Embryonic facial prominence (tissue), 1 donor: Measurements from ENCODE around the gene RNF13.
"Not testable (repeated sequence)": the region's sequence is repeated elsewhere in the genome, so short reads cannot be mapped to it uniquely, and the experiment has no call there.

ENCODE experiments used
- DNase-seq: peaks from one replicate; pipeline ENCODE4 v3.0.0-alpha.2; 2016; ENCODE audit errors: extremely low spot score

The RNF13 gene

DNA sequence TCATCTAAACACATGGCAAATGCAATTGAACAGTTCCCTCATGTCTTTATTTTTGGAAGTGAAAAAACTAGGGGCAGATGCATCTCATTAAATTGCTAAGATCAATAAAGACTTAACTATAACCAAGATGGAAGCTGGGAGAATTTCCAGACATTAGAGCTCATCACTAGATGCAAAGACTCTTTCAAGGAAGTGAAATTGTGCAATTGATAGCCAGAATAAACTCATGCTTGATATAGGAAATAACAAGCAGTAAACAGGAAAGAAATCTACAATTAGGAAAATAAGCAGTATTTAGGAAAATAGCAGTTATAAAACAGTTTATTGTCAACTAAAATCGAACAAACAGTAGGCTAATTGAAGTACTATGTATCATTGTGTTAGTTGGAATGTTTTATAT, 11.8 kb upstream of the RNF13 start:
- DNase-seq: no peak

DNA sequence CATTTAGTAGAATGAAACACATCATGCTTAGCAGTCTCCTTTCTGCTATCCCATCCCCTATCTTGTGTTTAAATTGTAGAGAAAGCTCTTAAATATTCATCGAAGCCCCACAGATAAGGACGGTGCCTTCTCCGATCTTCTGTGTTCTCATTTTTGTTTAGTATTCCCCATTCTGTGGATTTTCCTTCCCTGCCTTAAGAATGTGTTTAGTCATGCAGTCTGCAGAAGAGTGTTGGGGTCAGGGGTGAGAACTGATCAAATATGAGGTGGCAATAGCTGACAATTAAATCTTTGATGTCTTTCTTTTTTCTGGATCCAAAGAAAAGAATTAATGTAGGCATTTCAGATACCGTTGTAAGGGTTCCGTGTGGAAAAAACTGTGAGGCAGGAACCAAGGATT, 11.4 kb upstream of the RNF13 start:
- DNase-seq: no peak

DNA sequence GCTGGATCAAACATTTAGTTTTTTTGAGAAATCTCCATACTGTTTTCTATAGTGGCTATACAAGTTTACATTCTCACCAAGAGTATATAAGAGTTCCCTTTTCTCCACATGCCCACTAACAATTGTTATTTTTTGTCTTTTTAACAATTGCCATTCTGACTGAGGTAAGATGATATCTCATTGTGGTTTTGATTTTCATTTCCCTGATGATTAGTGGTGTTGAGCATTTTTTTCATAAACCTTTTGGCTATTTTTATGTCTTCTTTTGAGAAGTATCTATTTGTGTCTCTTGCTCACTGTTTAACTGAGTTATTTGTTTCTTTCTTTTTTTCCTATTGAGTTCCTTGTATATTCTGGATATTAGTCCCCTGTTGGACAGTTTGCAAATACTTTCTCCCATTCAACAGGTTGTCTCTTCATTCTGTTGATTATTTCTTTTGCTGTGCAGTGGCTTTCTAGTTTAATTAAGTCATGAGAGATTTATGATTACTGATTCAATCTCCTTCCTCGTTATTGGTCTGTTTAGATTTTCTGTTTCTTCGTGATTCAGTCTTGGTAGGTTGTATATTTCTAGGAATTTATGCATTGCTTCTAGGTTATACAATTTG, 6.7 kb upstream of the RNF13 start:
- DNase-seq: no peak

DNA sequence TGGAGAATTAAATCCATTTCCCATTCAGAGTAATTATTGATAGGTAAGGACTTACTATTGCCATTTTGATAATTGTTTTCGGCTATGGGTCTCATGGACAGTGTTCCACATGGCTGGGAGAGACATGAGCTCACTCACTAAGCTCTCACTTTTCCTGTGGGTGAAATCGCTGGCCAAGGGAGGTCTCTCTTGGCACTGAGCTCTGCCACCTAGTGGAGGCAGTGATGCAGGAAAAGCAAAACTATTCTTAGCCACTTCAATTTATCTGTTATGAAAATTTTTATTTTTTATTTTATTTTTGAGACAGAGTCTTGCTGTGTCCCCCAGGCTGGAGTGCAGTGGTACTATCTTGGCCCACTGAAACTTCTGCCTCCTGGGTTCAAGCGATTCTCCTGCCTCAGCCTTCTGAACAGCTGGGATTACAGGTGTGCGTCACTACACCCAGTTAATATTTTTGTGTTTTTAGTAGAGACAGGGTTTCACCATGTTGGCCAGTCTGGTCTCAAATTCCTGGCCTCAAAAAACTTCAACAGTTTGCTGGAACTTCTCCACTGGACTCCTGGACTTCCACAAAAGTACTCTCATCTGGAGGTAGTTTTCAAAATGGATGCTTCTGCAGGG, 4.7 kb upstream of the RNF13 start:
- peak; percentile 28 for DNase-seq

DNA sequence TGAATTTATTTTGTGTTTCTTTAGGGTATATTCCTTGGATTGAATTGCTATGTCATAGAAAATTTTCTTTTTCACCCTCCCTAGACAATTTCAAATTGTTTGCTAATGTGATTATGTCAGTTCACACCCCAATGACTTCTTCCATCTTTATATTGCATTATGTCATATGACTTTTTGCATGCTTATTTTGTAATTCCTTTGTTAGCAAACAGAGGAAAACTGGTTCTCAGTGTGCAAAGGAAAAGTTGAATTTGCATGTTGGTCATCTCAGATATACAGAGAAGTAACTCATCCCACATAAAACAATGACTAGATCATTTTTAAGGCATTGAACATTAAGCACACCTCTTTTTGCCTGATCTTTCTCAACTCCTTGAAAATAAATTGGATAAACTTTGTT, 3.3 kb upstream of the RNF13 start:
- DNase-seq: no peak

DNA sequence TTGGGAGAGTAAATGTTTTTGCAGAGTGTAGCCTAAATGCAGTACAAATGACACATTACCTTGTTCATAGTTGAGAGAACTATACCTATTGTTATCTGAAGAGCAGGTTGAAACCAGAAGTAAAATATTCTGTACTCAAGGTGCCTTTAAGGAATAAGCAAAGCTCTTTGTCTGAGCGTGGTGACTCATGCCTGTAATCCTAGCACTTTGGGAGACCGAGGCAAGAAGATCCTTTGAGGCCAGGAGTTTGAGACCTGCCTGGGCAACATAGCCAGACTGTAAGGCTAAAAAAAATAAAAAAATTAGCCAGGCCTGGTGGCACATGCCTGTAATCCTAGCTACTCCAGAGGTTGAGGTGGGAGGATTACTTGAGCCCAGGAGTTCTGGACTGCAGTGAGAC, 2.2 kb upstream of the RNF13 start:
- no peak for DNase-seq

DNA sequence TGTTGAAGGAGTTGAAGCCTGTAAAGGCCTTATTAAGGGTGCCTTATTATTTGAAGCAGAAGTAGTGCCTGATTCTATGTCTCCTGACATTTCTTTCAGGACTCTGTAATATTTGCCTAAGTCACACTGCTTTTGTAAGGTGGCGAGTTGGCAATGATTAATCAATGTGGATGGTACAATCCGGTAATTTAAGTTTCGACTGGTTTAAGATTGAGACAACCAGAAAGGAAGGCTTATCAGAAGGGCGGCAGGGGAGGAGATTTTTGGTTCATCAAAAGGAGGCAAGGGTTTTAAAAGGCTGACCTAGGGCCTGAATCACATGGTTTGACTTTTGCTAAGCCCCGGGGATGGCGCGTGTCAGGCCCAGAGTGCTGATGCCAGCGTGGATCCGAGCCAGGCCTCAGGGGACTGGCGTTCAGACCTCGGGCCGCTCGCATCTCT, 830 bp upstream of the RNF13 start:
- no peak for DNase-seq

DNA sequence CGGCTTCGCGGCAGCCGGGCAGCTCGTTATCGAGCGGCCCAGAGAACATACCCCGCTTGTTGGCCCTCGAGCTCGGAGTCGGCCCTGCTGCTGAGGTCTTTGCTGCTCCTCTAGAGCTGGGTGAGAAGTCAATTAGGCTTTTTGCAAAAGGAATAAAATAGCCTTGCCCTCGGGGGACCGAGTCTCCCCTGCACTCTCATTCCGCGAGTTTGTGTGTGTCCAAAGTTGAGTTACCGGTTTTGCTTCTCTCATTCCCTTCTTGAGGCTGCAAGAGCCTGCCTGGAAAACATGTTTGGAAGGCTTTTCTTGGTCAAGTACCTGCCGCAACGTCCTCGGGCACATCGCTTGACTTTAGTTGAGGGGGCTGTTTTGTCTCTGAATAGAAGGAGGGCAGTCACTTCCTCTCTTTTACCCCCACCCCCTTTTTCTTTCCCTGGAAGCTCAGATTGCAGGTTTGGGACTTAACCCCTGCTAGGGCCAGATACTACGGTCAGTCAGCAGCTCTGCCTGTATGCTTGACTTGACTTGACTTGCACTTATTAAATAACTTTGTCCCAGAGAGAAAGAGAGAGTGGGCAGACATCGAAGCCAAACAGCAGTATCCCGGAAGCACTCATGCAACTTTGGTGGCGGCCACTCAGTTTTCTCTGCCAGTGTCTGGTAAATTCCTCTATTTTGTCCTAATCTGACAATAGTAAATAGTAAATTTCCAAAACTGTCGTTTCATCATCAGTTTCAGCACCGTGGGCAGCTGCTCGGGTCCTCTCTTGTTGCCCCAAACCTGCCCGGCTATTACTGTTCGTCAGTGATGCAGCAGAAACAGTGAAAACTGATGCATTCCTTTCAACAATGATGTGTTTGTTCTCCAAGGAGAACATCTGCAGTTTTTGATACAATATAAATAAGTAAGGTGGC, 609 bp downstream of the RNF13 start:
- no peak for DNase-seq

DNA sequence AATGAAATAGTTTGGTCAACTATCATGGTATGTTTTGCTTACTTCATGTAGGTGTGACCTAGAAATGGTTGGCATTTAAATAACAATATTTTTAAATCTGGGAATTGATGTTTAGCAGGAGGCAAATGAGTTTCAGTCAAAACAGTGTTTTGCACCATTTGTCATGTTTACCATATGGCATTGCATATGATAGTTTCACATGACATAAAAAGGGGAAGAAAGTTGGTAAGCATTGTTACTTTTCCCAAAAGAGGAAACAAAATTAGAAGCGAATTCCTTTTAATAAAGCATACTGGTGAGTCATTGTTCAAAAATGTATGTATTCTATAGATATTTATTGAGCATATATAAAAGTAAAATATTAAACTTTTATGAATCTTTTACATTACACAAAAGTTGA, 2.3 kb downstream of the RNF13 start:
- DNase-seq: no peak

DNA sequence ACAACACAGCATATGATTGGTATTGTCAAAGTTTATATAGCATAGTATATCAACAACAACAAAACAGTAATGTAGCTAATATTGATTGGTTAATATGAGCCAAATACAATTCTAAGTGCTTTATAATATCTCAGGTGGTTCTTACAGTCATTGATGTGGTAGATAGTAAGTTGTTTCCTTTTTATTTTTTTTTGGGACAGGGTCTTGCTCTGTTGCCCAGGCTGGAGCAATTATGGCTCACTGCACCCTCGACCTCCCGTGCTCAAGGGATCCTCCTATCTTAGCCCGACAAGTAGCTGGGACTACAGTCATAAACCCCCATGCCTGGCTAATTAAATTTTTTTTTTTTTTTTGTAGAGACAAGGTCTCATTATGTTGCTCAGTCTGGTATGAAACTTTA, 2.7 kb downstream of the RNF13 start:
- DNase-seq: no peak

DNA sequence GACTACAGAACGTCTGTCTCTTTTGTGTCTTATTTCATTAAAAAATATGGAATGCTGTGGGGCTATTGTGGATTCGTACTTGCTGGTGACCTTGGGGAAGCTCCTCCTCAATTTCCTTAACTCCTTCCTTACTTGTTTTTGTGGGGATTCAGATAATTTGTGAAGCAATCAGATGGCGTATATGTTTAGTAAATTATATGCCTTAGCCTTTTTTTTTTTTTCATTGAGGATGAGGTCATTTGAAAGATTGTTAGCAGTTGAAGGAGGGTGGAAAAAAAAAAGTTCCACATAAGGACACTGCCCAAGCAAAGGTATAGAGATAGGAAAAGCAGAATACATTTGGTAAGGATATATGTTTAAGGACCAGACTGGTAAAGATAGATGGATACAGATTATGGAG, 3.3 kb downstream of the RNF13 start:
- no peak for DNase-seq

DNA sequence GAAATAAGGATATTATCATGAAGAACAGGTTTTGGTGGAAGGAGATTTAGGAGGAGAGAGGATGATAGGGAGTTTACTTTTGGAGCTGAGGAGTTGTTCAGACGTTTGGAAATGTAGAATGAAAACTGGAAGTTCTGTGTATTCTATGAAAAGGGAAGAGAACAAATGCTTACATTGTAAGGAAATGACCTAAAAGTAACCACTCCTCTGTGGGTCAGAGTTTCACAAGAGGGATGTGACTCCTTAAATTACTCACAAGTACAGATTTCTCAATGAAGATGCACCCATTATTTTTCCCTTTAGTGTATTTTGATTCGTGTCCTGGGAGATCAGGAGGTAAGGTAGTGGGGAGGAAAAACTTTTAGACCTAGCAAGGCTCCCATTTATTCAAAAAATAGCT, 4.0 kb downstream of the RNF13 start:
- no peak for DNase-seq

DNA sequence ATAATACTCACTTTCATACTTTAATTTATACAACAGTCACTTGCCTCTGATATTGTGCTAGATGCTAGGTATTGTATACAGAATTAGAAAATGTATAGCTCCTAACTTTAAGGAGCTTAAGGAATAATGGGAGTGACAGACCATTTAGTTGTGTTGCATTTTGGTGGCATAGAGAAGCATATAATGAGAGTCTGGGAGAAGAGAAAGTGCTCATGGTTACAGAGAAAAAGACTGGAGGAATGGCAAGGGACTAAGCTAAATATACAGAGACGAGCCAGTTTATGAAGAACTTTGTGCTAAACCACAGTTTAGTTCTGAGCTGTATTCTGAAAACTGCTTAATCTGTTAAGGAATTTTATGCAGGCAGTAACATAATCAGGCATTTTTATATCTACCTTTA, 6.4 kb downstream of the RNF13 start:
- DNase-seq: no peak

DNA sequence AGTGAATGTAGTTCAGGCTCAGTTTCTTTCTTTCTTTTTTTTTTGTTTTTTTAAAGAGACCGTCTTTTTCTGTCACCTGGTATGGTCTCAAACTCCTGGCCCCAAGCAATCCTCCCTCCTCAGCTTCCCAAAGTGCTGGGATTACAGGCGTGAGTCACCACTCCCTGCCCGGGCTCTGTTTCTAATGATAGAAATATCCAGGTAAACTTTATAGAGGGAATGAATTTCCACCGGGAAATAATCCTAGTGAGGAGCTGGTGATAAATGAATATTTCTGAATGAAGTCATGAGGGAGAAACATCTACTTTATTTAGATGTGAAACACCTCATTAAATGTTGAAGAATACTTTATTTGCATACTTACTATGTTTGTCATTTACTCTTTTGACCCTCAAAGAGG, 7.2 kb downstream of the RNF13 start:
- DNase-seq: no peak

DNA sequence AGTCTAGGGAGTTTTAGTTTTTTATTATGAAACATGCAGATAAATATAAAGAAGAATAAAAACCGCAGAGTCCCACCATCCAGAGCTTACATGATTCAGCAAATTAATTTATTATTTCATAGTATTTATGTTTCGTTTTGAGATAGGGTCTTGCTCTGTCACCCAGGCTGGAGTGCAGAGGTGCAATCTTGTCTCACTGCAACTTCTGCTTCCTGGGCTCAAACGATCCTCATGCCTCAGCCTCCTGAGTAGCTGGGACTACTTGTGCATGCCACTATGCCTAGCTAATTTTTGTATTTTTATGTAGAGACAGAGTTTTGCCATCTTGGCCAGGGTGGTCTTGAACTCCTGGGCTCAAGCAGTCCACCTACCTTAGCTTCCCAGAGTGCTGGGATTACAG, 13.6 kb downstream of the RNF13 start:
- DNase-seq: no peak

DNA sequence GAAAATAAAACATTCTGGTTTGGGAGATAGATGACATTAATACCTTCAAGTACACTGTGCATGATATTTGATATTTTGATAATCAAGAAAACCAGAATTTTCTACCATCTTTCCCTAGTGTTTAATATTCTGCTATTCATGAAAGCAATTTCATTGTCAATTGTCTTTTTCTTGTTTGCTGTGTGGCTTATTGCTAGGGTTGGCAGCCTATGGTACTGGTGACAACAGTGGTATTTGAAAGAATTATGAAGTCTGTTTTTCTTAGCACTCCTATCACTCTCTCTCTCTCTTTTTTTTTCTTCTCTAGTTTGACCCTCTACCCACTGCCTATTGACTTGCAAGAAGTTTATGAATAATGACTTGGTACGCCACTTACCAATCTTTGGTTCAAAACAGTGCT, 15.4 kb downstream of the RNF13 start:
- DNase-seq: no peak

DNA sequence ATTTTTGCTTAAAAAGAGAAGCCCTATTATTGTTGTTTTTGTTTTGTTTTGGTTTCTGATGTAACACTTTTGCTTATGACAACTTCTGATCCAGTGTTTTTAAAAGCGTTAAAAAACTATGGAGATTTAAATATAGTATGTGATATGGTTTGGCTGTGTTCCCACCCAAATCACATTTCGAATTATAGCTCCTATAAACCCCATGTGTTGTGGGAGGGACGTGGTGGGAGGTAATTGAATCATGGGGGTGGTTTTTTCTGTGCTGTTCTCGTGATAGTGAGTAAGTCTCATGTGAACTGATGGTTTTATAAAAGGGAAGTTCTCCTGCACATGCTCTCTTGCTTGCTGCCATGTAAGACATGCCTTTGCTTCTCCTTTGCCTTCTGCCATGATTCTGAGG, 16.6 kb downstream of the RNF13 start:
- DNase-seq: not testable (repeated sequence)

DNA sequence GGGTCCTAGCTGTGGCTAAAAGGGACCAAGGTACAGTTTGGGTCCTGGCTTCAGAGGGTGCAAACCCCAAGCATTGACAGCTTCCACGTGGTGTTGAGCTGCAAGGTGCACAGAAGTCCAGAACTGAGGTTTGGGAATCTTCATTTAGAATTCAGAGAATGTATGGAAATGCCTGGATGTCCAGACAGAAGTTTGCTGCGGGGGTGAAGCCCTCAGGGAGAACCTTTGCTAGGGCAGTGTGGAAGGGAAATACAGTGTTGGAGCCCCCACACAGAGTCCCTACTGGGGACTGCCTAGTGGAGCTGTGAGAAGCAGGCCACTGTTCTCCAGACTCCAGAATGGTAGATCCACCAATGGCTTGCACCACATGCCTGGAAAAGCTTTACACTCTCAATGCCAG, 17.9 kb downstream of the RNF13 start:
- no peak for DNase-seq

DNA sequence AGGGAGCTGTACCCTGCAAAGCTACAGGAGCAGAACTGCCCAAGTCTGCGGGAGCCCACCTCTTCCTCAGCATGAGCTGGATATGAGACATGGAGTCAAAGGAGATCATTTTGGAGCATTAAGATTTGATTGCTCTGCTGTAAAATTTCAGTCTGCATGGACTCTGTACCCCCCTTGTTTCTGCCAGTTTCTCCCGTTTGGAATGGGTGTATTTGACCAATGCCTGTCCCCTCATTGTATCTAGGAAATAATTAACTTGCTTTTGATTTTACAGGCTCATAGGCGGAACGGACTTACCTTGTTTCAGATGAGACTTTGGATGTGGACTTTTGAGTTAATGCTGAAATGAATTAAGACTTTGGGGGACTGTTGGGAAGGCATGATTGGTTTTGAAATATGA, 18.3 kb downstream of the RNF13 start:
- DNase-seq: no peak

DNA sequence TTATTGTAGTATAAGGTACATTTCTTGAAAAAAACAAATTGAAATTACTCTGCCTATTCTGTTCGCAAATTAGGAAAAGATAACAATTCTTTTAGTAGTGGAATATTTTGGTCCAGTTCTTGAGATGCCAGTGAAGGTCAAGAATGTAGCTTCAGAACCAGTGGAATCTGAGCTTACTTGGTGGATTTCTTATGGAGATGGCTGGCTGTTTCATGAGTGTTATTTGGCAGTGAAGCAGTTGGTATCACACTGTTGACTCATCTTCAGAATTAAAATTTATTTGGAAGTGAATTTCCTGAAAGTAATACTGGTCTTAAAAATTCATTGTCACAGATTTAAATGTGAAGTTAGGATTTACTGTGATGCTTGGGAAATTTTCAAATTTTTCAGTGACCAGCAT, 19.1 kb downstream of the RNF13 start:
- no peak for DNase-seq

DNA sequence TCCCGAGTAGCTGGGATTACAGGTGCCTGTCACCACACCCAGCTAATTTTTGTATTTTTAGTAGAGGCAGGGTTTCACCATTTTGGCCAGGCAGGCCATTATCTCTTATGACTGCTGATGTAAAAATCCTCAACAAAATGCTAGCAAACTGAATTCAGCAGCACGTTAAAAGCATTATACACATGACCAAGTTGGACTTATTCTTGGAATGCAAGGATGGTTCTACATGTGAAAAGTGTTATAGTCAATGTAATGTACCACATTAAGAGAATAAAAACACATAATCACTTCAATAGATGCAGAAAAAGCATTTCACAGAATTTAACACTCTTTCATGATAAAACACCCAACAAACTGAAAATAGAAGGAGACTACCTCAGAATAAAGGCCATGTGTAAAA, 20.2 kb downstream of the RNF13 start:
- DNase-seq: no peak

DNA sequence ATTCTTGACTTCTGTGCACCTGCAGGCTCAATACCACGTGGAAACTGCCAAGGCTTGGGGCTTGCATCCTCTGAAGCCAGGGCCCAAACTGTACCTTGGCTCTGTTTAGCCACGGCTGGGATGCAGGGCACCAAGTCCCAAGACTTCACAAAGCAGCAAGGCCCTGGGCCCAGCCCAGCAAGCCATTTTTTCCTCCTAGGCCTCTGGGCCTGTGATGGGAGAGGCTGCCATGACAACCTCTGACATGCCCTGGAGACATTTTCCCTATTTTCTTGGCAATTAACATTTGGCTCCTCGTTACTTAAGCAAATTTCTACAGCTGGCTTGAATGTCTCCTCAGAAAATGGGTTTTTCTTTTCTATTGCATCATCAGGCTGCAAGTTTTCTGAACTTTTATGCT, 25.5 kb downstream of the RNF13 start:
- not testable (repeated sequence) for DNase-seq

DNA sequence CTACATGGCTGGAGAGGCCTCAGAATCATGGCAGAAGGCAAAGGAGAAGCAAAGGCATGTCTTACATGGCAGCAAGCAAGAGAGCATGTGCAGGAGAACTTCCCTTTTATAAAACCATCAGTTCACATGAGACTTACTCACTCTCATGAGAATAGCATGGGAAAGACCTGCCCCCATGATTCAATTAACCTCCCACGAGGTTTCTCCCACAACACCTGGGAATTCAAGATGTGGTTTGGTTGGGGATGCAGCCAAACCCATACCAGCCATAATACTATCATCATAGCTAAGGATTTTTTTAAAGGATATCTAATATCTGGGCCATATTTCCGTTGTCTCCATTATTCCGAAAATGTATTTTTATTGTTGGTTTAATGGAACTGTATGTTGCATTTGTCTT, 26.5 kb downstream of the RNF13 start:
- DNase-seq: not testable (repeated sequence)
